H54 (cell line): ENCODE measurements around the gene OPN1MW2.
"Not testable (repeated sequence)": the region's sequence is repeated elsewhere in the genome, so short reads cannot be mapped to it uniquely, and the experiment has no call there.

Source experiments
- DNase-seq: peaks from one replicate; pipeline ENCODE4 v3.0.0; 2011; ENCODE audit warnings: low spot score, mixed read lengths; ENCODE audit not compliant: insufficient read length
- FAIRE-seq: peaks from 3 replicates; lab custom pipeline; 2011; peaks lifted over from hg19 to GRCh38; lab: Jason Lieb, UNC

OPN1MW2 gene

GRCh38 chrX:154219456-154219855, at the start of gene OPN1MW2:
TSS of gene OPN1MW2 (plus strand) at chrX:154219756. CDS start at chrX:154219816, 60 bp downstream.
- FAIRE-seq, DNase-seq: not testable (repeated sequence)

- FAIRE-seq, DNase-seq: not testable (repeated sequence)
These were observed 47.0 kb upstream of the OPN1MW2 start for GRCh38 chrX:154172535-154172943.

GRCh38 chrX:154174356-154174755, 45.2 kb upstream of the OPN1MW2 start:
- FAIRE-seq, DNase-seq: not testable (repeated sequence)

DNA sequence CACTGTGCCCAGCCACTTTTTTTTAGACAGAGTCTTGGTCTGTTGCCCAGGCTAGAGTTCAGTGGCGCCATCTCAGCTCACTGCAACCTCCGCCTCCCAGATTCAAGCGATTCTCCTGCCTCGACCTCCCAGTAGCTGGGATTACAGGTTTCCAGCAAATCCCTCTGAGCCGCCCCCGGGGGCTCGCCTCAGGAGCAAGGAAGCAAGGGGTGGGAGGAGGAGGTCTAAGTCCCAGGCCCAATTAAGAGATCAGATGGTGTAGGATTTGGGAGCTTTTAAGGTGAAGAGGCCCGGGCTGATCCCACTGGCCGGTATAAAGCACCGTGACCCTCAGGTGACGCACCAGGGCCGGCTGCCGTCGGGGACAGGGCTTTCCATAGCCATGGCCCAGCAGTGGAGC, 37.3 kb upstream of the OPN1MW2 start, which contains the start of gene OPN1MW:
Gene OPN1MW, plus strand, starts transcription at position 301 of the 400 bp plus-strand sequence. Its CDS starts 82 bp downstream, at position 383.
- DNase-seq, FAIRE-seq: not testable (repeated sequence)

- FAIRE-seq, DNase-seq: not testable (repeated sequence)
These were observed 35.8 kb upstream of the OPN1MW2 start for GRCh38 chrX:154183794-154184193.

GRCh38 chrX:154192846-154193245, 26.7 kb upstream of the OPN1MW2 start:
- FAIRE-seq, DNase-seq: not testable (repeated sequence)

DNA sequence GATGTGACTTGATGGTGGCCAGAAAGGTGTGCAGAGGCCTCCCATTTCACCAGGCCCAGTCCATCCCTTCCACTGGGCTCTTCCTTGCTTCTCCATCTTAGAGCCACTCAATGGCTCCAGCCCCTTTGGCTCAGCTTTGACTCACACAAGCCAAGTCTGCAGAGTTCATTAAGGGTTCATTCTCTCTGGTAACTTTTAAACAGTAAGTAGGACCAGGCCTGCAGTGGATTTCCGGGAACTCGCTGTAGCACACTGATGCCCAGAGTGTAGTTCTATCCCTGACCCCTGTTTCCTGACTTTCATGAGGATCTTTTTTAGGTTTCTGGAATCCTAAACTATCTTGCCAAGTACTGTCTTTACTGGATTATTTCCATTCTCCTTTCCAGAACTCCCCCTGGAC, 25.2 kb upstream of the OPN1MW2 start:
- DNase-seq, FAIRE-seq: not testable (repeated sequence)

- DNase-seq, FAIRE-seq: not testable (repeated sequence)
These were observed 23.1 kb upstream of the OPN1MW2 start for GRCh38 chrX:154196466-154196865.

GRCh38 chrX:154209670-154210418, 9.7 kb upstream of the OPN1MW2 start:
- not testable (repeated sequence) for FAIRE-seq

GRCh38 chrX:154211057-154211456, 8.5 kb upstream of the OPN1MW2 start:
- not testable (repeated sequence) for FAIRE-seq

More at GRCh38 chrX:154209670-154210418, 9.7 kb upstream of the OPN1MW2 start:
- not testable (repeated sequence) for DNase-seq

DNA sequence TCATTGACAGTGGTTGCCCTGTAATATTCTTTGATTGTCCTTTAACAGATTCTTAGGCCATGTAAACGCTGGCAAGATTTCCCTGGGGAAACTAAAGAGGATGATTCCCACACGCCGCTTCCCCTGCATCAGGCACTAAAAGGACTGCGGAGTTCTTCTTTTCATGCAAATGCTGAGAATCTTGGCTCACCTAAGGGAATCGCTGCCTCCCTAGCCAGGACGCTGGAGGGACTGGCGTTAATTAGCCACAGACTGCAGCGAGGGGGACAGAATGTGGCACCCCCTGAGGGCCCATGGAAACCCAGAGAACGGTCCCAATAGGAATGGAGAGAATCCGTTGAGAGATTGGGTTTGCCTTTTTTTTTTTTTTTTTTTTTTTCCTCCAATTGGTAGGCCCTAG, 8.1 kb upstream of the OPN1MW2 start:
- FAIRE-seq, DNase-seq: not testable (repeated sequence)

More at GRCh38 chrX:154211057-154211456, 8.5 kb upstream of the OPN1MW2 start:
- DNase-seq = not testable (repeated sequence)

GRCh38 chrX:154225292-154225691, 5.7 kb downstream of the OPN1MW2 start:
- not testable (repeated sequence) for FAIRE-seq, DNase-seq

GRCh38 chrX:154226706-154227105, 7.2 kb downstream of the OPN1MW2 start:
- FAIRE-seq, DNase-seq: not testable (repeated sequence)

DNA sequence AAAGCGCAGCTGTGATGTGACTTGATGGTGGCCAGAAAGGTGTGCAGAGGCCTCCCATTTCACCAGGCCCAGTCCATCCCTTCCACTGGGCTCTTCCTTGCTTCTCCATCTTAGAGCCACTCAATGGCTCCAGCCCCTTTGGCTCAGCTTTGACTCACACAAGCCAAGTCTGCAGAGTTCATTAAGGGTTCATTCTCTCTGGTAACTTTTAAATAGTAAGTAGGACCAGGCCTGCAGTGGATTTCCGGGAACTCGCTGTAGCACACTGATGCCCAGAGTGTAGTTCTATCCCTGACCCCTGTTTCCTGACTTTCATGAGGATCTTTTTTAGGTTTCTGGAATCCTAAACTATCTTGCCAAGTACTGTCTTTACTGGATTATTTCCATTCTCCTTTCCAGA, 11.9 kb downstream of the OPN1MW2 start:
- FAIRE-seq, DNase-seq: not testable (repeated sequence)

DNA sequence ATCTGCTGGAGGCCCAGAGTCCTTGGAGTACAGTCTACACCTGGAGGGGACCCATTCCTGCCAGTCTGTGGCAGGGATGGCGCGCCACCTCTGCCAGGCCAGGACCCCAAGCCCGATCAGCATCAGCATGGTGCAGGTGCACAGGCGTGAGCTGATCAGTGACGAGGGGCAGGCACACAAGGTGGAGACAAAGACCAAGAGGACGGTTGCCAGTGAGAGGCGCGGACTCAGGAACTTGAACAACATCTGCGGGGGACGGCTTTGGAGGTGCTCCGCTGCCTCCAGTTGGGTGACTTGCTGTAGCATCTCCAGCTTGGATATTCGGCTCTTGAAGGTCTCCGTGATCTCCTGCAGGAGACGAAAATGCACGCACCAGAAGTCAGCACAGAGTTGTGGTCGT, 14.1 kb downstream of the OPN1MW2 start:
- not testable (repeated sequence) for FAIRE-seq, DNase-seq

DNA sequence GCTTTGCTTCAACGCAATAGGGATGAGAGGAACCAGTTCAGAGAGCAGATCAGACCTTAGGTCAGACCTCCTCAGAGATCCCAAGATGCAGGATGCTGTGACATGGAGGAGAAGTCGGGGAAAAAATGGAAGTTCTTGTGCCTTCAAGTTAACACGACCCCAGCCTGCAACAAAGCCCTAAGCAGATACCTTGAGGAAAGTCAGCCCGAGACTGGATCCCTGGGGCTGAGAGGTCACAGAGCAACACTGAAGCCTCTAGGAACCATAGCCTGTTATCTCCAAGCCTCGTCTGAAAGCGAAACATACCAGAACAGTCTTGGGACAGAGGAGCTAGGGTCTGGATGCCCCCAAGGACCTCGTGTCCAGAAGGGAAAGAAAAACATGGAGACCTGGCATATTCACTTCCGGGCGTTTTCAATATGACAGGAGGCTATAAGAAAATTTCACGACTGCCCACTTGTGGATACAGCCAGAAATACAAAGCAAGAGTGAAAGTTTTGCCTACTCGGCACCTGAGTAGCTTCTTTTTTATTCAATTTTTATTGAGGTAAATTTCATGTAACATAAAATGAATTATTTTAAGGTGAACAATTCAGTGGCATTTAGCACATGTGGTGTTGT, 19.5 kb downstream of the OPN1MW2 start:
- DNase-seq, FAIRE-seq: not testable (repeated sequence)

DNA sequence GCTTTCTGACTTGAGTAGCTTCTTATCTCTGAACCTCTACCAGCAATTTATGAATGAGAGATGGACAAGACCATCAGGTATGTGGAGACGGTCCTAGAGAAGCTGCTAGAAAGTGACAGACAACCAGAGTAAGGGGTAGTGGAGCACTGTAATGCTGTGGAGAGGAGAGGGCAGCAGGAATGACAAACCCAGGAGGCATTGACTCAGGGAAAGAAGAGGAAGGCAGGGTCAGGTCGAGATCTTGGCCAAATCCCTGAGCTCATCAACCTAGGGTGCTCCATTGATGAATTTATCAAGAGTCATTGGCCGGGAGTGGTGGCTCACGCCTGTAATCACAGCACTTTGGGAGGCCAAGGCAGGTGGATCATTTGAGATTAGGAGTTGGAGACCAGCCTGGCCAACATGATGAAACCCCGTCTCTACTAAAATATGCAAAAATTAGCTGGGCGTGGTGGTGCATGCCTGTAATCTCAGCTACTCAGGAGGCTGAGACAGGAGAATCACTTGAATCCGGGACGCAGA, 20.5 kb downstream of the OPN1MW2 start:
- not testable (repeated sequence) for FAIRE-seq, DNase-seq

DNA sequence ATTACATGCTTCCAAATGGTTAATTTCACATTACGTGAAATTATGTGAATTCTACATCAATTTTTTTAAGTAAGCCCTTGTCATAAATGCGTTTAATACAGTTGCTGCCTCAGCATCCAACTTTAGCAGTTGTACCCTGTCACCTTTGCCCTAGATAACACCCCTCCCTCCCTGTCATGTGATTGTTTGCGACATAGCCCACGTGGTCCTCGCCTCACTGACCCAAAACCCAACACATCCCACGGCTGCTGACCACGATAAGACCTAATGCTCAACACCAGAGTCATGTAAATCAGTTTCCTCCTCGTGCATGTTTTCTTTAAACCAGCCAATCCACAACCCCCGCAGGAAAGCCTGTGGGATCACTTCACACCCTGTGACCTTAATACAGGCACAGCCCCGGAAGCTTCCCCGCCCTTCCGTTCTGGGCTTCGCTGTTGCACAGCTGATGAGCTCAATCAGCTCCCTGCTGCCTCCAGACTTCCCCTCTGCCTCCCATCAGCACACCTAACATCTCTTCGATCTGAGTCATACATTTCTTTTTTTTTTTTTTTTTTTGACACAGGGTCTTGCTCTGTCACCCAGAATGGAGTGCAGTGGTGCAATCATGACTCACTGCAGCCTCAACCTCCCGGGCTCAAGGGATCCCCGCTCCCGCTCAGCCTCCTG, 28.0 kb downstream of the OPN1MW2 start:
- FAIRE-seq, DNase-seq: not testable (repeated sequence)

DNA sequence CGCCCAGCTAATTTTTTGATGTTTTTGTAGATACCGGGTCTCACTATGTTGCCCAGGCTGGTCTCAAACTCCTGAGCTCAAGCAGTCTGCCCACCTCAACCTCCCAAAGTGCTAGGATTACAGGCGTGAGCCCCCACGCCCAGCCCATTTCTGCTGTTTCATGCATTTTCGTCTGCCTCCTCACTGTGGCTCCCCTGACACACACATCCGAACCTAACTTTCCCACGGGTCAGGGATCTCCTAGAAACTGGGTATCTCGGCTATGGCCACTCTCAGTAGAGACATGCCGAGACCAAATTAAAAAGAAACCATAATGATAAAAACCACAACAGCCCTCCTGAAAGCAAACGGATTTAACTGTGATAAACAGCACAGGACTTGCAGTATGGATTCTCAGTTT, 28.5 kb downstream of the OPN1MW2 start:
- FAIRE-seq, DNase-seq: not testable (repeated sequence)

DNA sequence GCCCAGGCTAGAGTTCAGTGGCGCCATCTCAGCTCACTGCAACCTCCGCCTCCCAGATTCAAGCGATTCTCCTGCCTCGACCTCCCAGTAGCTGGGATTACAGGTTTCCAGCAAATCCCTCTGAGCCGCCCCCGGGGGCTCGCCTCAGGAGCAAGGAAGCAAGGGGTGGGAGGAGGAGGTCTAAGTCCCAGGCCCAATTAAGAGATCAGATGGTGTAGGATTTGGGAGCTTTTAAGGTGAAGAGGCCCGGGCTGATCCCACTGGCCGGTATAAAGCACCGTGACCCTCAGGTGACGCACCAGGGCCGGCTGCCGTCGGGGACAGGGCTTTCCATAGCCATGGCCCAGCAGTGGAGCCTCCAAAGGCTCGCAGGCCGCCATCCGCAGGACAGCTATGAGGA, 37.7 kb downstream of the OPN1MW2 start, which contains the start of gene OPN1MW3:
Gene OPN1MW3, plus strand, starts transcription at position 301 of the 400 bp plus-strand sequence. Its CDS starts 38 bp downstream, at position 339.
- not testable (repeated sequence) for DNase-seq, FAIRE-seq
